WTC11 (cell line): ENCODE data around the gene RAD51AP2. TPM values are rescaled to one million over a fixed set of nuclear protein-coding genes. Genes with fewer than 3 reads are reported as not detected.

Source experiments
- ATAC-seq: fragments of 200-7000 bp; cut with Tn5 transposase; 2 replicates; pipeline ENCODE4 v1.10.0; 2021; ENCODE audit warnings: mild to moderate bottlenecking, moderate library complexity
- CTCF ChIA-PET: fragments of 300-600 bp; sonication (Branson Sonifier 250); formaldehyde crosslinking; loops from one replicate; lab custom pipeline; 2021; ENCODE audit warnings: antibody characterized with exemption; lab: Charles Lee
- POLR2A ChIA-PET: fragments of 350-600 bp; sonication (Branson Sonifier 250); formaldehyde crosslinking; loops from one replicate; lab custom pipeline; 2021; ENCODE audit warnings: antibody characterized with exemption; lab: Charles Lee
- DNase-seq: peaks from one replicate; pipeline ENCODE4 v3.0.0; 2021; ENCODE audit warnings: low spot score
- H3K27ac Mint-ChIP-seq: 2 replicates; pipeline ENCODE4 v1.8.0; 2021; ENCODE audit warnings: mixed read lengths
- H3K27me3 Mint-ChIP-seq: 2 replicates; pipeline ENCODE4 v1.8.0; 2021; ENCODE audit warnings: low read depth, mild to moderate bottlenecking, moderate library complexity, mixed read lengths
- H3K36me3 Mint-ChIP-seq: 2 replicates; pipeline ENCODE4 v1.8.0; 2021; ENCODE audit warnings: mixed read lengths
- H3K4me1 Mint-ChIP-seq: 2 replicates; pipeline ENCODE4 v1.8.0; 2022; ENCODE audit warnings: mixed read lengths
- H3K4me3 Mint-ChIP-seq: 2 replicates; pipeline ENCODE4 v1.8.0; 2021; ENCODE audit warnings: mild to moderate bottlenecking, moderate library complexity, mixed read lengths
- H3K9me3 Mint-ChIP-seq: 2 replicates; pipeline ENCODE4 v1.8.0; 2021; ENCODE audit warnings: mixed read lengths
- ARID4B ChIP-seq: sonication (generic); formaldehyde crosslinking; IDR thresholded peaks from 2 replicates; pipeline ENCODE4 v1.8.0; 2023; ENCODE audit warnings: missing genetic modification reagents, mild to moderate bottlenecking, borderline replicate concordance
- CBFB ChIP-seq: sonication (generic); formaldehyde crosslinking; IDR thresholded peaks from 2 replicates; pipeline ENCODE4 v1.8.1; 2022; ENCODE audit warnings: mild to moderate bottlenecking, low read depth, missing genetic modification reagents
- ETV6 ChIP-seq: sonication (generic); formaldehyde crosslinking; IDR thresholded peaks from 2 replicates; pipeline ENCODE4 v1.8.1; 2022; ENCODE audit warnings: mild to moderate bottlenecking, missing genetic modification reagents
- FOXP1 ChIP-seq: sonication (generic); formaldehyde crosslinking; IDR thresholded peaks from 2 replicates; pipeline ENCODE4 v1.8.0; 2022; ENCODE audit warnings: missing genetic modification reagents, mild to moderate bottlenecking, moderate library complexity, borderline replicate concordance
- MYBL2 ChIP-seq: sonication (generic); formaldehyde crosslinking; IDR thresholded peaks from 2 replicates; pipeline ENCODE4 v1.8.1; 2023; ENCODE audit warnings: mild to moderate bottlenecking, moderate library complexity, missing genetic modification reagents
- NFATC4 ChIP-seq: fragments of 250-450 bp; sonication (Bioruptor Pico); IDR thresholded peaks from 2 replicates; pipeline ENCODE4 v1.9.0; 2021; ENCODE audit warnings: mild to moderate bottlenecking
- RELA ChIP-seq: sonication (generic); formaldehyde crosslinking; IDR thresholded peaks from 2 replicates; pipeline ENCODE4 v1.8.1; 2022; ENCODE audit warnings: missing genetic modification reagents, mild to moderate bottlenecking, borderline replicate concordance
- RORB ChIP-seq: fragments of 250-450 bp; sonication (Bioruptor Pico); IDR thresholded peaks from 2 replicates; pipeline ENCODE4 v1.9.0; 2021; ENCODE audit warnings: mild to moderate bottlenecking
- TEAD1 ChIP-seq: sonication (generic); formaldehyde crosslinking; IDR thresholded peaks from 2 replicates; pipeline ENCODE4 v1.8.0; 2022; ENCODE audit warnings: mild to moderate bottlenecking, missing genetic modification reagents
- USF2 ChIP-seq: sonication (generic); formaldehyde crosslinking; IDR thresholded peaks from 2 replicates; pipeline ENCODE4 v1.8.1; 2023; ENCODE audit warnings: mild to moderate bottlenecking, missing genetic modification reagents, moderate library complexity
- ZNF317 ChIP-seq: sonication (generic); formaldehyde crosslinking; IDR thresholded peaks from 2 replicates; pipeline ENCODE4 v1.8.1; 2023; ENCODE audit warnings: low read depth, mild to moderate bottlenecking, moderate library complexity, missing genetic modification reagents, borderline replicate concordance
- ZNF423 ChIP-seq: fragments of 250-450 bp; sonication (Bioruptor Pico); IDR thresholded peaks from 2 replicates; pipeline ENCODE4 v2.1.2; 2022; ENCODE audit warnings: mild to moderate bottlenecking, moderate library complexity
- ZNF512 ChIP-seq: sonication (generic); formaldehyde crosslinking; IDR thresholded peaks from 2 replicates; pipeline ENCODE4 v1.8.1; 2022; ENCODE audit warnings: missing genetic modification reagents, borderline replicate concordance
- ZNF532 ChIP-seq: fragments of 250-450 bp; sonication (Bioruptor Pico); IDR thresholded peaks from 2 replicates; pipeline ENCODE4 v1.9.0; 2021; ENCODE audit warnings: mild to moderate bottlenecking, borderline replicate concordance
- ZSCAN18 ChIP-seq: fragments of 250-450 bp; sonication (Bioruptor Pico); IDR thresholded peaks from 2 replicates; pipeline ENCODE4 v2.1.2; 2022; ENCODE audit warnings: mild to moderate bottlenecking, moderate library complexity
- total RNA-seq: library from RNA; stranded (reverse); gene quantifications from 3 replicates; pipeline ENCODE4 v1.2.3, GENCODE V29; 2021
- TF ChIP-seq, protein P1 (sequence below): sonication (generic); formaldehyde crosslinking; IDR thresholded peaks from 2 replicates; pipeline ENCODE4 v1.8.1; 2022; ENCODE audit warnings: mild to moderate bottlenecking, moderate library complexity, missing genetic modification reagents

Gene RAD51AP2
- total RNA-seq, 1 experiment from 2014 or later, result 0.26 TPM

DNA sequence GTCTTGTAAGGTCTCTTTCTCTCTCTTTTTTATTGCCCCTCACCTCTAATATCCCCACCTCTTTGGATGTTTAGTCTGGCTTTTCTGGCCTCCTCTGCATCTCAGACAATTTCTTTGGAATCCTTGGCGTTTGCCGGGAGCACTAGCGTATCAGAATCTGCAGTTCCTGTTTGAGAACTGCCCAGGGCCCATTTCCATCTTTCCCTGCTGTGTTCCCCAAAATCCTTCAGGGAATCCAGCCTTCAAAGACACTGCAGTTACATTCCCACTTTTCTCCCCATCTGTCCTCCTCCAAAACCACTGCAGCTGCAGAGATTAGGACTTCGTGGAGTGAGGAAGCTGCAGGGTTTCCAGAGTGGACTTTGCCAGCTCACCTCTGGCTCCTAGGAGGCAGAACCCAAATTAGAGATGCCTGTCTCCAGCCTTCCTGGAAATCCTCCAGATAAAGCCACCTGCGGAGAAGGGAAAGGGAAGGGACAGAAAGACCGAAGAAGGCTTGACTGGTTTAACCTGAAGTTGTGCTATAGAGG is 25.0 kb upstream of the RAD51AP2 start:
- POLR2A ChIA-PET, result interaction anchor here (1.0 to 1.2 kb wide), 2 partner anchors 25 to 122 kb away, joined by 3 to 4 read pairs; partner anchors contain the start of gene RAD51AP2
- CTCF ChIA-PET, result interaction anchor here (0.8 to 1.2 kb wide), 4 partner anchors 15 to 104 kb away, joined by 3 to 5 read pairs (median 3); no protein-coding TSS in a partner anchor
- H3K4me1 Mint-ChIP-seq, result peaks cover 48% of the 10 kb centered on the region

DNA sequence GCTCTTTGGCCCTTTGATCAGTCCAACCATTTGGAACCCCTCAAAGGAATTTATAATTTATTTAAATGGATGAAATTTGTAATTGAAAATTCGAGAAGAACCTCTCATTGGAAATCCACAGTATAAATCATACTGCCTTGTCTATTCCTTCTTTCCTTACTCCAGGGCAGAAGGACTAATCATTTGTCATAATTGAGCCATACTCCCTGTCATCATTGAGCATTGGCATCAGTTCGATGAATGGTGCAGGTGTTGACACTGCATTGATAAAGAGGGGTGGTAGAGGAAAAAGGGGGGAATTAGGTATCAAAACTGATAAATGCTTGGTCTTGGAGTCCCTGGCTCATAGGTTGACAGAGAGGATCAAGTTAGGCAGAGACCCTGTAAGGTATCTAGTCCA is 24.2 kb upstream of the RAD51AP2 start:
- TF ChIP-seq ZSCAN18 (CRISPR knock-in tag), result no peak
- TF ChIP-seq ZNF512 (CRISPR knock-in tag), result no peak
- TF ChIP-seq ETV6, result no peak
- TF ChIP-seq, protein P1, sequence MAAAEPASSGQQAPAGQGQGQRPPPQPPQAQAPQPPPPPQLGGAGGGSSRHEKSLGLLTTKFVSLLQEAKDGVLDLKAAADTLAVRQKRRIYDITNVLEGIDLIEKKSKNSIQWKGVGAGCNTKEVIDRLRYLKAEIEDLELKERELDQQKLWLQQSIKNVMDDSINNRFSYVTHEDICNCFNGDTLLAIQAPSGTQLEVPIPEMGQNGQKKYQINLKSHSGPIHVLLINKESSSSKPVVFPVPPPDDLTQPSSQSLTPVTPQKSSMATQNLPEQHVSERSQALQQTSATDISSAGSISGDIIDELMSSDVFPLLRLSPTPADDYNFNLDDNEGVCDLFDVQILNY (CRISPR knock-in tag), result no peak
- TF ChIP-seq RORB (CRISPR knock-in tag), result no peak
- TF ChIP-seq FOXP1 (CRISPR knock-in tag), result no peak
- no peak for TF ChIP-seq CBFB (CRISPR knock-in tag)
- TF ChIP-seq NFATC4 (CRISPR knock-in tag), result no peak
- TF ChIP-seq TEAD1, result no peak
- TF ChIP-seq RELA, result no peak
- H3K4me1 Mint-ChIP-seq, result peaks cover 45% of the 10 kb centered on the region
- H3K4me3 Mint-ChIP-seq, result peak overlapping the region; percentile 93
- H3K27ac Mint-ChIP-seq, result peak overlapping the region; percentile 99
- DNase-seq (no peak), ATAC-seq (no peak)
- H3K36me3 Mint-ChIP-seq, result peaks cover 7% of the 10 kb centered on the region
- peaks cover 7% of the 10 kb centered on the region; the same call in 1 of the 2 replicates for H3K27me3 Mint-ChIP-seq
- H3K9me3 Mint-ChIP-seq, result no peaks in the 10 kb centered on the region
- CTCF ChIA-PET, result no interaction called here
- POLR2A ChIA-PET, result no interaction called here

More for the DNA sequence above, 25.0 kb upstream of the RAD51AP2 start:
- TF ChIP-seq ARID4B (CRISPR knock-in tag), result peak; percentile 23; the same call in 1 of the 2 replicates
- no peak for TF ChIP-seq ZSCAN18 (CRISPR knock-in tag)
- Mint-ChIP-seq H3K9me3 (no peaks in the 10 kb centered on the region), H3K4me3 (peak overlapping the region; percentile 93), H3K27me3 (peaks cover under 1% of the 10 kb centered on the region; the same call in 1 of the 2 replicates), H3K27ac (peak overlapping the region; percentile 99), H3K36me3 (peaks cover 7% of the 10 kb centered on the region)
- DNase-seq, result peak; percentile 32
- ATAC-seq, result peak; percentile 4

DNA sequence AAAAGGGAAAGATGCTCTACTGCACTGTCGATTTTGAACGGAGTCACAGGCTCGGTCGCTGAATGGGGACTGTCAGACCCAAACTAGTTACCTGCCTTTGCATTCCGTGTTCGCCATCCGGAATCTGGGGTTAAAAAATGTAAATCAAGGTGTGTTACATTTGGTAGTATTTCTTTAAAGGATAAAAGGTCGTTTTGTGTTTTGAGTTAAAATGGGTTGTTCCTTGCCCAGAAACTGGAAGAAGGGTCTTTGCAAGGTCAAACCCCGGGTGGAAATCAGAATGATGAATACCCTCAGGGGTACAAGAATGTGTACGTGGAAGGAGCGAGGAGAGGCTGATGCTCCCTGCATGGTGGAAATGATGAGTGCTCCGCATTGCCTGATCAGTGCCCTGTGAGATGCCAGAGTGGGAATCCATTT is 23.3 kb upstream of the RAD51AP2 start:
- Mint-ChIP-seq H3K27ac (peak overlapping the region; percentile 75), H3K4me1 (peaks cover 43% of the 10 kb centered on the region), H3K4me3 (peak overlapping the region; percentile 93), H3K27me3 (peaks cover 8% of the 10 kb centered on the region), H3K9me3 (no peaks in the 10 kb centered on the region), H3K36me3 (peaks cover 7% of the 10 kb centered on the region)
- CTCF ChIA-PET, result no interaction called here
- POLR2A ChIA-PET, result no interaction called here
- no peak for ATAC-seq
- DNase-seq, result no peak
- TF ChIP-seq ZNF317 (no peak), ZNF532 (CRISPR knock-in tag) (no peak), ZNF423 (CRISPR knock-in tag) (no peak), USF2 (CRISPR knock-in tag) (no peak), MYBL2 (CRISPR knock-in tag) (no peak)
